ENCODE results near the gene EXOG.

The EXOG gene

GRCh38 chr3:38528457-38528856 is 32.3 kb downstream of the EXOG start:
- H3K4me1 ChIP-seq (ENCODE audit: insufficient read depth, low read length) = no peaks in the 10 kb centered on the region
- no peak overlapping the region for H2AFZ ChIP-seq (ENCODE audit: low read depth, low read length)
- no peak overlapping the region for H3K4me3 ChIP-seq (ENCODE audit: low read length)
- H3K27me3 ChIP-seq (ENCODE audit: insufficient read depth, low read length) = no peaks in the 10 kb centered on the region
- H3K9me3 ChIP-seq (ENCODE audit: low read length) = no peaks in the 10 kb centered on the region
- H3K36me3 ChIP-seq (ENCODE audit: insufficient read depth, low read length) = peaks cover 41% of the 10 kb centered on the region

- peaks cover 10% of the 10 kb centered on the region for H3K36me3 ChIP-seq (ENCODE audit: insufficient read depth, low read length)
- no peak overlapping the region for H2AFZ ChIP-seq (ENCODE audit: low read depth, low read length)
- no peaks in the 10 kb centered on the region for H3K27me3 ChIP-seq (ENCODE audit: insufficient read depth, low read length)
- peaks cover 7% of the 10 kb centered on the region for H3K9me3 ChIP-seq (ENCODE audit: low read length)
- H3K4me1 ChIP-seq (ENCODE audit: insufficient read depth, low read length) = no peaks in the 10 kb centered on the region
- H3K4me3 ChIP-seq (ENCODE audit: low read length) = no peak overlapping the region
These were observed 36.4 kb downstream of the EXOG start for GRCh38 chr3:38532529-38532928.

- Histone ChIP-seq H3K36me3 (ENCODE audit: insufficient read depth, low read length) (peaks cover 2% of the 10 kb centered on the region), H2AFZ (ENCODE audit: low read depth, low read length) (no peak overlapping the region), H3K9me3 (ENCODE audit: low read length) (peaks cover 7% of the 10 kb centered on the region), H3K4me1 (ENCODE audit: insufficient read depth, low read length) (no peaks in the 10 kb centered on the region), H3K4me3 (ENCODE audit: low read length) (no peak overlapping the region), H3K27me3 (ENCODE audit: insufficient read depth, low read length) (no peaks in the 10 kb centered on the region)
These were observed 37.3 kb downstream of the EXOG start for GRCh38 chr3:38533285-38533976.

- no peaks in the 10 kb centered on the region for H3K36me3 ChIP-seq (ENCODE audit: insufficient read depth, low read length)
- no peaks in the 10 kb centered on the region for H3K4me1 ChIP-seq (ENCODE audit: insufficient read depth, low read length)
- H3K27me3 ChIP-seq (ENCODE audit: insufficient read depth, low read length) = no peaks in the 10 kb centered on the region
- H3K9me3 ChIP-seq (ENCODE audit: low read length) = peaks cover 7% of the 10 kb centered on the region
- no peak overlapping the region for H3K4me3 ChIP-seq (ENCODE audit: low read length)
- H2AFZ ChIP-seq (ENCODE audit: low read depth, low read length) = no peak overlapping the region
These were observed 38.0 kb downstream of the EXOG start for GRCh38 chr3:38534180-38534579.

- Histone ChIP-seq H3K4me3 (ENCODE audit: low read length) (no peak overlapping the region), H2AFZ (ENCODE audit: low read depth, low read length) (no peak overlapping the region), H3K36me3 (ENCODE audit: insufficient read depth, low read length) (no peaks in the 10 kb centered on the region), H3K9me3 (ENCODE audit: low read length) (peaks cover 7% of the 10 kb centered on the region), H3K27me3 (ENCODE audit: insufficient read depth, low read length) (no peaks in the 10 kb centered on the region), H3K4me1 (ENCODE audit: insufficient read depth, low read length) (no peaks in the 10 kb centered on the region)
These were observed 38.5 kb downstream of the EXOG start for GRCh38 chr3:38534604-38535003.

GRCh38 chr3:38536671-38537070 is 40.5 kb downstream of the EXOG start:
- Histone ChIP-seq H3K27me3 (ENCODE audit: insufficient read depth, low read length) (no peaks in the 10 kb centered on the region), H2AFZ (ENCODE audit: low read depth, low read length) (no peak overlapping the region), H3K36me3 (ENCODE audit: insufficient read depth, low read length) (no peaks in the 10 kb centered on the region), H3K4me1 (ENCODE audit: insufficient read depth, low read length) (no peaks in the 10 kb centered on the region), H3K4me3 (ENCODE audit: low read length) (no peak overlapping the region), H3K9me3 (ENCODE audit: low read length) (peaks cover 7% of the 10 kb centered on the region)

- Histone ChIP-seq H3K36me3 (ENCODE audit: insufficient read depth, low read length) (no peaks in the 10 kb centered on the region), H2AFZ (ENCODE audit: low read depth, low read length) (no peak overlapping the region), H3K4me3 (ENCODE audit: low read length) (no peak overlapping the region), H3K27me3 (ENCODE audit: insufficient read depth, low read length) (no peaks in the 10 kb centered on the region), H3K4me1 (ENCODE audit: insufficient read depth, low read length) (no peaks in the 10 kb centered on the region), H3K9me3 (ENCODE audit: low read length) (peaks cover 7% of the 10 kb centered on the region)
These were observed 42.7 kb downstream of the EXOG start for GRCh38 chr3:38538773-38539353.

- Histone ChIP-seq H3K27me3 (ENCODE audit: insufficient read depth, low read length) (no peaks in the 10 kb centered on the region), H3K4me1 (ENCODE audit: insufficient read depth, low read length) (no peaks in the 10 kb centered on the region), H3K36me3 (ENCODE audit: insufficient read depth, low read length) (no peaks in the 10 kb centered on the region), H2AFZ (ENCODE audit: low read depth, low read length) (no peak overlapping the region), H3K4me3 (ENCODE audit: low read length) (no peak overlapping the region), H3K9me3 (ENCODE audit: low read length) (no peaks in the 10 kb centered on the region)
These were observed 45.7 kb downstream of the EXOG start for GRCh38 chr3:38541806-38542205.

- Histone ChIP-seq H3K27me3 (ENCODE audit: insufficient read depth, low read length) (no peaks in the 10 kb centered on the region), H3K36me3 (ENCODE audit: insufficient read depth, low read length) (no peaks in the 10 kb centered on the region), H3K4me1 (ENCODE audit: insufficient read depth, low read length) (no peaks in the 10 kb centered on the region), H3K9me3 (ENCODE audit: low read length) (no peaks in the 10 kb centered on the region), H2AFZ (ENCODE audit: low read depth, low read length) (no peak overlapping the region), H3K4me3 (ENCODE audit: low read length) (no peak overlapping the region)
These were observed 46.5 kb downstream of the EXOG start for GRCh38 chr3:38542401-38543298.

GRCh38 chr3:38543586-38543985 is 47.4 kb downstream of the EXOG start:
- Histone ChIP-seq H3K36me3 (ENCODE audit: insufficient read depth, low read length) (no peaks in the 10 kb centered on the region), H3K27me3 (ENCODE audit: insufficient read depth, low read length) (no peaks in the 10 kb centered on the region), H2AFZ (ENCODE audit: low read depth, low read length) (no peak overlapping the region), H3K4me3 (ENCODE audit: low read length) (no peak overlapping the region), H3K9me3 (ENCODE audit: low read length) (no peaks in the 10 kb centered on the region), H3K4me1 (ENCODE audit: insufficient read depth, low read length) (no peaks in the 10 kb centered on the region)

- Histone ChIP-seq H2AFZ (ENCODE audit: low read depth, low read length) (no peak overlapping the region), H3K9me3 (ENCODE audit: low read length) (no peaks in the 10 kb centered on the region), H3K4me1 (ENCODE audit: insufficient read depth, low read length) (no peaks in the 10 kb centered on the region), H3K27me3 (ENCODE audit: insufficient read depth, low read length) (no peaks in the 10 kb centered on the region), H3K4me3 (ENCODE audit: low read length) (no peak overlapping the region), H3K36me3 (ENCODE audit: insufficient read depth, low read length) (no peaks in the 10 kb centered on the region)
These were observed 48.8 kb downstream of the EXOG start for GRCh38 chr3:38544926-38545325.

- H3K27me3 ChIP-seq (ENCODE audit: insufficient read depth, low read length) = no peaks in the 10 kb centered on the region
- no peak overlapping the region for H3K4me3 ChIP-seq (ENCODE audit: low read length)
- no peaks in the 10 kb centered on the region for H3K4me1 ChIP-seq (ENCODE audit: insufficient read depth, low read length)
- H2AFZ ChIP-seq (ENCODE audit: low read depth, low read length) = no peak overlapping the region
- H3K36me3 ChIP-seq (ENCODE audit: insufficient read depth, low read length) = no peaks in the 10 kb centered on the region
- peaks cover 2% of the 10 kb centered on the region for H3K9me3 ChIP-seq (ENCODE audit: low read length)
These were observed 49.4 kb downstream of the EXOG start for GRCh38 chr3:38545550-38545949.

- no peaks in the 10 kb centered on the region for H3K27me3 ChIP-seq (ENCODE audit: insufficient read depth, low read length)
- no peaks in the 10 kb centered on the region for H3K4me1 ChIP-seq (ENCODE audit: insufficient read depth, low read length)
- H2AFZ ChIP-seq (ENCODE audit: low read depth, low read length) = no peak overlapping the region
- no peaks in the 10 kb centered on the region for H3K36me3 ChIP-seq (ENCODE audit: insufficient read depth, low read length)
- no peak overlapping the region for H3K4me3 ChIP-seq (ENCODE audit: low read length)
- peaks cover 2% of the 10 kb centered on the region for H3K9me3 ChIP-seq (ENCODE audit: low read length)
These were observed 49.8 kb downstream of the EXOG start for GRCh38 chr3:38545983-38546382.
